ENCODE data around the gene VKORC1.

The VKORC1 gene

DNA sequence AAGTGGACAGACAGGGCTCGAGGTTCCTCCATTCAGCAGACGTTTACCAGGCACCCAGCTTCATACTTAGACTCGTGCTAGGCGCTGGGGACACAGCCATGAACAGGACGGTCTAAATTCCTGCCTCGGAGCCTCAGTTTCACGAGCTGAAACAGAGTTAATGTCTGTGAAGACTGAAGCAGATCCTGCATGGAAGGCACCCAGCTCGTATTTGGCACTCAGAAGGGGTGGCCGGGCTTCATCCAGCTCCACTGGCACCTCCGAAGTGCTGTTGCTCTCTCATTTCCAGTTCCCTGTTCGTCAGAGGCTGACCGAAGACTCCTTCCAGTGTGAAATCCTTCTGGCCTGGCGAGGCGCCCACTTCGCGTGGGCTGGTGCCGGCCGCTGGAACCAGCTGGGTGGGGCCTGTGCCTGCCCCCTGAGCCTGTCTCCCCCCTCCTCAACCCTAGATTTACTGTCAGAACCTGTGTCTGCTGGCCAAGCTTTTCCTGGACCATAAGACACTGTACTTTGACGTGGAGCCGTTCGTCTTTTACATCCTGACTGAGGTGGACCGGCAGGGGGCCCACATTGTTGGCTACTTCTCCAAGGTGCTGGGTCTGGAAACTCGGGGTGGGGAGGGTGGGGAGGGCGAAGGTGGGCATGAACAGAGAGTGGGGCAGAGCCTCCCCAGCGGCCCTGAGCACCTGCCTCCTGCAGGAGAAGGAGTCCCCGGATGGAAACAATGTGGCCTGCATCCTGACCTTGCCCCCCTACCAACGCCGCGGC is 35.2 kb upstream of the VKORC1 start:
- DNase-seq: no peak

DNA sequence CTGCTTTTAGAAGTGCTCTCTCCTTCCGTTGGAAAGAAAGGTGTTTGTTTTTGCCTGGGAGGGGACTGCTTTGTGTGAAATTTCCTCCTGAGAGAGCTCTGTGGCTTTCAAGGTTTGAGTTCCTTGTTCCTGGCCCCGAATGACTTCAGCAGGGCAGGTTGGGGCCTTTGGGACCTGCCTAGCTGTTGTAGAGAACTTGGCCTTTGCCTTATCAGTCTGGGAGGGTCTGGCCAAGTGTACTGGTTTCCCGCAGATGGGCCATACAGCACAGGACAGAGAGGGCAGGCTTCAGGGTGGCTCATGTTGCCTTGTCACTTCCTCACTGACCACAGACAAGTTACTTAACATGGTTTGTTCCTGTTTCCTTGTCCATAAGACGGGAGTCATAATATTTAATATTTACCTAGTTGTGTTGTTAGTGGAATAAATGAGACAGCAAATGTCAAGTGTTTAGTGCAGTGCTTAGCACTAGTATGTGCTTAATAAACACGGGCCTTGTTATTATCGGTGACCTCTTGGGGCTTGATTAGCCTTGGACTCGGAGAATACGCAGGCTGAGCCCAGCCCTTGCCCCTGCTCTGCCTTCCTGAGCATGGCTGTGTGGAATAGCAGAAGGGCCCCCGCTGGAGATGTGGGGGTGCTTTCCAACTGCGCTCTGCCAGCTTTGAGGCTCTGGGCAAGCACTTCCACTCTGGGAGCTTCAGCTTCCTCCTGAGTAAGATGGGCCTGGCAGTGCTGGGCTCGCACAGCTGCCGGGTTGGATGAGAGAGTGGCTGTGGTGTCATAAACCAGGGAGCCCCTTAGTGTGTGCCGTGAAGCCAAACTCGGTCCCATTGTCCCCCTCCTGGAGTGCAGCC is 34.3 kb upstream of the VKORC1 start:
- no peak for DNase-seq

DNA sequence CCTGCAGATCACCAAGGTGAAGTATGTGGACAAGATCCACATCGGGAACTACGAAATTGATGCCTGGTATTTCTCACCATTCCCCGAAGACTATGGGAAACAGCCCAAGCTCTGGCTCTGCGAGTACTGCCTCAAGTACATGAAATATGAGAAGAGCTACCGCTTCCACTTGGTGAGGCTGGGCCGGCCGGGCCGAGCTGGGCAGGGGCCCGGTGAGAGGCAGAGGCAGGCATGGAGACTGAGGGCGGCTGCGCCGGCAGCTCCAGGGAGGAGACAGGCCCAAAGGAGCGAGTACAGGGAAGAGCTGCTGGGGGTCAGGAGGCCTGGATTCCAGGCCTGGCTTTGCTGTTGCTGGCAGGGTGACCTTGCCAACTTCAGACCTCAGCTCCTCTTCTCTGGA is 32.6 kb upstream of the VKORC1 start:
- no peak for DNase-seq

- DNase-seq: no peak
Observed at GRCh38 chr16:31125844-31126243, 31.2 kb upstream of the VKORC1 start.

- no peak for DNase-seq
Observed at GRCh38 chr16:31120129-31120528, 25.5 kb upstream of the VKORC1 start.

GRCh38 chr16:31118223-31119155 is 23.9 kb upstream of the VKORC1 start:
- DNase-seq: no peak

DNA sequence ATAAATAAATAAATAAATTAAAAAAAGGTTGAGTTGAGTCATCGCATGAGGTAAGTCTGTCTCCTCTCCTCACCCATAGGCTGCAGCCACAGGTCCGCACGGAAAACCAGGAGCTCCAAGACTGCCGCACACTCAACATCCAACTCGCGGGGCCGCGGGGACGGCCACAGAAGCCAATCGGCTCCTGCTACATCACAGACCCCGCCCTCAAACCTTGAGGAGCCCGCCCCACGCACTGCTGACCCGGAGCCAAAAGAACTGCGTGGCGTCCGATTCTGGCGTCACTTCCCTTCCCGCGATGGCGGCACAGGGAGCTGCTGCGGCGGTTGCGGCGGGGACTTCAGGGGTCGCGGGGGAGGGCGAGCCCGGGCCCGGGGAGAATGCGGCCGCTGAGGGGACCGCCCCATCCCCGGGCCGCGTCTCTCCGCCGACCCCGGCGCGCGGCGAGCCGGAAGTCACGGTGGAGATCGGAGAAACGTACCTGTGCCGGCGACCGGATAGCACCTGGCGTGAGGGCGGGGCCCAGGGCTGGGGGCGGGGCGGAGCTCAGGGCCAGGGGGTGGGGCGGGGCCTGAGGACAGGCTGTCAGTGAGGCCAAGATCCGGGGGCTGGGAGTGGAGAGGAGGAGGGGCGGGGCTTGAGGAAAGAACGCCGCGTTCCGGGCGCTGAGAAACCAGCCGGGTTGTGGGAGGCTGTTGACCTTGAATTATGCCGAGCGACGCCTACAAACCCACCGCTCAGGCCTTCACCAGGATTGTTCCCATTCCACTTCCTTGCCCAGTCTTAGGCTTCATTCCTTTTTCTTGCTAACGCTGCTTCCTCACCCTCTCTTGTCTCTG is 23.0 kb upstream of the VKORC1 start, which contains the start of gene KAT8:
TSS of gene KAT8 (plus strand) at position 281 of the 839 bp plus-strand sequence. CDS start at position 299, 18 bp downstream.
- peak; percentile 84 for DNase-seq

GRCh38 chr16:31114468-31114867 is 19.9 kb upstream of the VKORC1 start:
- no peak for DNase-seq

- DNase-seq: no peak
Observed at GRCh38 chr16:31113121-31114120, 18.8 kb upstream of the VKORC1 start.

GRCh38 chr16:31112711-31113110 is 18.1 kb upstream of the VKORC1 start:
- no peak for DNase-seq

- no peak for DNase-seq
Observed at GRCh38 chr16:31111881-31112466, 17.4 kb upstream of the VKORC1 start.

DNA sequence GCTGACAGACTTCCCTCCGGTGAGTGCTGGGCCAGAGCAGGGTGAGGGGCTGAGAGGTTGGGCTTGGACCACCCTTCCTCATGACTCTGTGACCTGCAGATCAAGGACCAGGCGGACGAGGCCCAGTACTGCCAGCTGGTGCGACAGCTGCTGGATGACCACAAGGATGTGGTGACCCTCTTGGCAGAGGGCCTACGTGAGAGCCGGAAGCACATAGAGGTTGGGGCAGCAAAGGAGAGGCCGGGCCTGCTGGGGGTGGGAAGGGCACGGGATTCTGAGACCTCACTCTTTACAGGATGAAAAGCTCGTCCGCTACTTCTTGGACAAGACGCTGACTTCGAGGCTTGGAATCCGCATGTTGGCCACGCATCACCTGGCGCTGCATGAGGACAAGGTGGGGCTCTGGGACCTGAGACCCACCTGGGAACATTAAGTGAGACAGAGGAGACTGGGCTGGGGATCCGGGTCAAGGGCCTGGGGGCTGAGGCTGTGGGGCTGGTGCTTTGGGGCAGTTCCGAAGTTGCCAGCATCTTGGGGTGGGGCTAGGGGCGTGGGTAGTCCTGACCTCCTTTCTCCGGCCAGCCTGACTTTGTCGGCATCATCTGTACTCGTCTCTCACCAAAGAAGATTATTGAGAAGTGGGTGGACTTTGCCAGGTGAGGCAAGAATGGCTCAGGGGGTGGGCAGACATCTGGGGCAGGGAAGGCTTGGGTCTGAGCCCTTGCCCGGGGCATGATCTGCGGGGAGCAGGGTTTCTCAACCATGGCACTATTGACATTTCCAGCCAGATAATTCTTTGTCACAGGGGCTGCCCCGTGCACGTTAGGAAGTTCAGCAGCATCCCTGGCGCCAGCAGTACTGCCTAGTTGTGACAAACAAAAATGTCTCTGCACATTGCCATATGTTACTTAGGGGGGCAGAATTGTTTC is 15.8 kb upstream of the VKORC1 start:
- no peak for DNase-seq

DNA sequence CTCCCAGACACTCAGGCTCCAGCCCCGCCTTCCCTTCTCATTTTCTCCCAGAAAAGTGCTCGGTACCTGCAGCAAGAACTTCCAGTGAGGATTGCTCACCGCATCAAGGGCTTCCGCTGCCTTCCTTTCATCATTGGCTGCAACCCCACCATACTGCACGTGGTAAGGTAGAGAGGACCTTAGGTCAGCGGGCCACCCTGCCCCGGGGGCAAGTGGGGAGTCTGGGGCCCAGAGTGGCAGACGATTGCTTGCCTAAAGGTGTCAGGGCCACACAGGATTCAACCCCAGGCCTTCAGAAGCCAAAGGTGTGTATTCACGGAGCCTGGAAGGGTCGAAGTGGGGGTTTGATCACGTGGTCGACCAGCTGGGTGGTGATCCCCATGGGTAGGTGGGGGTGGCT is 15.0 kb upstream of the VKORC1 start:
- no peak for DNase-seq

DNA sequence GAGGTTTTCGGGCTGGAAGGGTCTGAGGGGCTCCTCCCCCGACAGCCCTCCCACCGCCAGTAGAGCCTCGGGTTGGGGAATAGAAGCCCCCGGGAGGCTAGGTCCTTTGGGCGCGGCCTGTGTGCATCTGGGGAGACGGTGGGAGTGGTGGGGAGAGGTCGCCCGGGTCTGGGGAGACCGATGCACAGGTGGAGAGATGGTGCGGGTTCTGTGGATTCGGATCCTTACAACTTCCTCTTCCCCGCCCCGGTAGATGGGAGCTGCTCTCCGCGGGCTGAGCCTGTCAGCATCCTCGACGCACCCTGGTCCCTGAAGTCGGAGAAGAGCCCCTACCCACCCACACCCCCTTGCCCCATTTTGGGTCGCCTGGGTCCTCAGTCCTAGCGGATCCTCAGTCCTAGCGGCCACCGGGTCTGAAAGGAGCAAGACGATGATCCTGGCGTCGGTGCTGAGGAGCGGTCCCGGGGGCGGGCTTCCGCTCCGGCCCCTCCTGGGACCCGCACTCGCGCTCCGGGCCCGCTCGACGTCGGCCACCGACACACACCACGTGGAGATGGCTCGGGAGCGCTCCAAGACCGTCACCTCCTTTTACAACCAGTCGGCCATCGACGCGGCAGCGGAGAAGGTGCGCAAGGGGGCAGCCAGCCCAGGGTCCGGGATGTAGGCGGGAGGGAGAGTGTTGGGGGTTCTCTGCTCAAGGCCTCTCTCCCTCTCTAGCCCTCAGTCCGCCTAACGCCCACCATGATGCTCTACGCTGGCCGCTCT is 14.4 kb upstream of the VKORC1 start:
- DNase-seq: no peak

DNA sequence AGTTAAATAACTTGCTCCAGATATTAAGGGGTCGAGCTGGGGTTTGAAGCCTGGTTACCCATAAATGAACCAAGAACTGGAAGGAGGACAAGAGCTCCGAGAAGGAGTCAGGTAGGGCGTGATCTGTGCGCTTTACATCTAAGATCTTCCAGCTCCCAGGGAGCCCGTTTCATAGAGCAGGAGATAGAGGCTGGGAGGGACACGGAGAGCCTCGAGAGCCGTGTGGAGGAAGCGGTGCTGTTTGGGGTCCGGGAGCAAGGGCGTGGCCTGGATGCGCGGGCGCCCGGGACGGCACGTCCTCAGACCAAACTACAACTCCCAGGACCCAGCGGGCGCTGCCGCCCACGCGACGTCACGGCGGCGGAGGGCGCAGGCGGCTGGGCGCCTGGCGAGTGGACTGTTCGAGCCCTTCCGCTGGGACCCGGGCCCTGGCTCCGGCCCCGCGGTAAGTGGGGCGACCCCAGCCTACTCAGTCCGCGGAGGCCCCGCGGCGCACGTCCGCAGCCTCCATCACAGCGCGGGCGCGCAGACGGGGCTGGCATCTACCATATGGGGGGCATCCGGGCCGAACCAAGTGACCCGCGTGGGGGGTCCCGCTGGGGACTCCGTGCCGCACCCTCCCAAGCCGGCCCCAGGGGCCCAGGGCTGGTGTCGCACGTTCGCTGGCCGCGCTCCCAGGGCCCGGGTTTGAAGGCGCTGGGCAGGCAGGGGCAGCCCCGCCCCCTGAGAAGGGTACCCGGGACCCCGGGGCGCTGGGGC is 13.6 kb upstream of the VKORC1 start, which contains the start of gene BCKDK:
TSS of gene BCKDK (plus strand) at position 352 of the 759 bp plus-strand sequence. CDS start 838 bp downstream, outside the sequence.
- peak; percentile 85 for DNase-seq

- DNase-seq: no peak
Observed at GRCh38 chr16:31107465-31107867, 12.9 kb upstream of the VKORC1 start.

Measured in 8988T (cell line).